PC-3 (cell line): ENCODE data around the gene ANKH.

Source experiments
- EZH2 ChIP-seq: fragments of 300-600 bp; sonication (generic); IDR thresholded peaks from one replicate; pipeline ENCODE4 v1.6.1; 2017; ENCODE audit warnings: antibody characterized with exemption, mild to moderate bottlenecking, low read length; ENCODE audit not compliant: unreplicated experiment
- EZH2phosphoT487 ChIP-seq: fragments of 300-600 bp; sonication (generic); IDR thresholded peaks from 2 replicates; pipeline ENCODE4 v1.6.1; 2018; ENCODE audit warnings: mild to moderate bottlenecking, antibody characterized with exemption, low read length, borderline replicate concordance
- TF ChIP-seq, protein P1 (sequence below): fragments of 300-600 bp; sonication (generic); conservative IDR thresholded peaks from 2 replicates; pipeline ENCODE4 v1.5.1; 2017; ENCODE audit warnings: antibody characterized with exemption, low read depth, mild to moderate bottlenecking, low read length

DNA sequence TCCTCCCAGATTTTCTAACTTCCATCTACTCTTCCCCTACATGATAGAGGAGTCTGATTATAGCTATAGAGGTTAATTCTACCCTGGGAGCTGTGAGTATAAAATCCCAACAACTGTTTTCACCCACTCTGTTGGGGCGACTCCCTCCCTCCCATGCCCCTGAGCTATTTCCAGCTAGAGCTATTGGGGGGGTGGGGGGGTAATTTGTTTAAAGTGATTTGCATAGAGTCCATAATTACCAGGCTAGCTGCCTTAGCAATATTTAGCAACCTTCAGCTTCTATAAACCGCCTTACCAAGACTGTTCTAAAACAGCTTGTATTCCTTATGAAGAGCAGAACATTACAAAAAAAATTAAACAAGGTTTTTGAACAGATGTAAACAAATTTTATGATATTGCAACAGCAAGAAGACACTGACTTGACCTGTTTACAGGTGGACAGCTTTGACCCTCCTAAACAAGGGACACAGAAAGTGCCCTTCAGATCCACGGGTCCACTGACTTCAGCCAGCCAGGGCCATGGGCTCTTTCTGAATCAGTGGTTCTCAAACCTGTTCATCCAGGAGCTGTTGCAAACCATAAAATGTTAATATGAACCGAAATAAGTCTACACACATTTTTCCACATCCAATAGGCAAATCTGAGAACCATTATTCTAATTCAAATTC lies 108.9 kb downstream of the ANKH start:
- TF ChIP-seq, protein P1, sequence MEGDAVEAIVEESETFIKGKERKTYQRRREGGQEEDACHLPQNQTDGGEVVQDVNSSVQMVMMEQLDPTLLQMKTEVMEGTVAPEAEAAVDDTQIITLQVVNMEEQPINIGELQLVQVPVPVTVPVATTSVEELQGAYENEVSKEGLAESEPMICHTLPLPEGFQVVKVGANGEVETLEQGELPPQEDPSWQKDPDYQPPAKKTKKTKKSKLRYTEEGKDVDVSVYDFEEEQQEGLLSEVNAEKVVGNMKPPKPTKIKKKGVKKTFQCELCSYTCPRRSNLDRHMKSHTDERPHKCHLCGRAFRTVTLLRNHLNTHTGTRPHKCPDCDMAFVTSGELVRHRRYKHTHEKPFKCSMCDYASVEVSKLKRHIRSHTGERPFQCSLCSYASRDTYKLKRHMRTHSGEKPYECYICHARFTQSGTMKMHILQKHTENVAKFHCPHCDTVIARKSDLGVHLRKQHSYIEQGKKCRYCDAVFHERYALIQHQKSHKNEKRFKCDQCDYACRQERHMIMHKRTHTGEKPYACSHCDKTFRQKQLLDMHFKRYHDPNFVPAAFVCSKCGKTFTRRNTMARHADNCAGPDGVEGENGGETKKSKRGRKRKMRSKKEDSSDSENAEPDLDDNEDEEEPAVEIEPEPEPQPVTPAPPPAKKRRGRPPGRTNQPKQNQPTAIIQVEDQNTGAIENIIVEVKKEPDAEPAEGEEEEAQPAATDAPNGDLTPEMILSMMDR: no peak
- no peak for TF ChIP-seq EZH2phosphoT487
- no peak for TF ChIP-seq EZH2
